Measurements from ENCODE around the gene CABP5.
"Not testable (repeated sequence)": the region's sequence is repeated elsewhere in the genome, so short reads cannot be mapped to it uniquely, and the experiment has no call there.

GRCh38 chr19:48091111-48091718 is 47.3 kb upstream of the CABP5 start:
- TF ChIP-seq, protein P1, sequence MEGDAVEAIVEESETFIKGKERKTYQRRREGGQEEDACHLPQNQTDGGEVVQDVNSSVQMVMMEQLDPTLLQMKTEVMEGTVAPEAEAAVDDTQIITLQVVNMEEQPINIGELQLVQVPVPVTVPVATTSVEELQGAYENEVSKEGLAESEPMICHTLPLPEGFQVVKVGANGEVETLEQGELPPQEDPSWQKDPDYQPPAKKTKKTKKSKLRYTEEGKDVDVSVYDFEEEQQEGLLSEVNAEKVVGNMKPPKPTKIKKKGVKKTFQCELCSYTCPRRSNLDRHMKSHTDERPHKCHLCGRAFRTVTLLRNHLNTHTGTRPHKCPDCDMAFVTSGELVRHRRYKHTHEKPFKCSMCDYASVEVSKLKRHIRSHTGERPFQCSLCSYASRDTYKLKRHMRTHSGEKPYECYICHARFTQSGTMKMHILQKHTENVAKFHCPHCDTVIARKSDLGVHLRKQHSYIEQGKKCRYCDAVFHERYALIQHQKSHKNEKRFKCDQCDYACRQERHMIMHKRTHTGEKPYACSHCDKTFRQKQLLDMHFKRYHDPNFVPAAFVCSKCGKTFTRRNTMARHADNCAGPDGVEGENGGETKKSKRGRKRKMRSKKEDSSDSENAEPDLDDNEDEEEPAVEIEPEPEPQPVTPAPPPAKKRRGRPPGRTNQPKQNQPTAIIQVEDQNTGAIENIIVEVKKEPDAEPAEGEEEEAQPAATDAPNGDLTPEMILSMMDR (IDR thresholded peaks at IDR 0.05): not testable (repeated sequence)
- TF ChIP-seq POLR2A (IDR thresholded peaks at IDR 0.05): not testable (repeated sequence)
